Measurements from ENCODE around the gene PTGR1.

DNA sequence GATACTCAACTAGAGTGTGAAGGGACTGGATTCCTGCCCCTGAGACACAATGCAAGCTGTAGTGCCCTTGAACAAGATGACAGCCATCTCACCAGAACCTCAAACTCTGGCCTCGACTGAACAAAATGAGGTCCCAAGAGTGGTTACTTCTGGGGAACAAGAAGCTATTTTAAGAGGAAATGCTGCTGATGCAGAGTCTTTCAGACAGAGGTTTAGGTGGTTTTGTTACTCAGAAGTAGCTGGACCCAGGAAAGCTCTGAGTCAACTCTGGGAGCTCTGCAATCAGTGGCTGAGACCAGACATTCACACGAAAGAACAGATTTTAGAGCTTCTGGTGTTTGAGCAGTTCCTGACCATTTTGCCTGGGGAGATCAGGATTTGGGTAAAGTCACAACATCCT lies 72.1 kb downstream of the PTGR1 start:
- TF ChIP-seq, protein P1, sequence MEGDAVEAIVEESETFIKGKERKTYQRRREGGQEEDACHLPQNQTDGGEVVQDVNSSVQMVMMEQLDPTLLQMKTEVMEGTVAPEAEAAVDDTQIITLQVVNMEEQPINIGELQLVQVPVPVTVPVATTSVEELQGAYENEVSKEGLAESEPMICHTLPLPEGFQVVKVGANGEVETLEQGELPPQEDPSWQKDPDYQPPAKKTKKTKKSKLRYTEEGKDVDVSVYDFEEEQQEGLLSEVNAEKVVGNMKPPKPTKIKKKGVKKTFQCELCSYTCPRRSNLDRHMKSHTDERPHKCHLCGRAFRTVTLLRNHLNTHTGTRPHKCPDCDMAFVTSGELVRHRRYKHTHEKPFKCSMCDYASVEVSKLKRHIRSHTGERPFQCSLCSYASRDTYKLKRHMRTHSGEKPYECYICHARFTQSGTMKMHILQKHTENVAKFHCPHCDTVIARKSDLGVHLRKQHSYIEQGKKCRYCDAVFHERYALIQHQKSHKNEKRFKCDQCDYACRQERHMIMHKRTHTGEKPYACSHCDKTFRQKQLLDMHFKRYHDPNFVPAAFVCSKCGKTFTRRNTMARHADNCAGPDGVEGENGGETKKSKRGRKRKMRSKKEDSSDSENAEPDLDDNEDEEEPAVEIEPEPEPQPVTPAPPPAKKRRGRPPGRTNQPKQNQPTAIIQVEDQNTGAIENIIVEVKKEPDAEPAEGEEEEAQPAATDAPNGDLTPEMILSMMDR (optimal IDR thresholded peaks at IDR 0.05 in 1 of 3, IDR thresholded peaks at IDR 0.05 in 1 of 3, conservative IDR thresholded peaks at IDR 0.05 in 1 of 3; ENCODE audit: extremely low read depth in 1 of 3, insufficient read depth in 2 of 3, low read length in 3 of 3), result no peak
- no peak for TF ChIP-seq EZH2 (IDR thresholded peaks at IDR 0.05; ENCODE audit: low read length)
